Heart right ventricle (tissue), 16 donors: Measurements from ENCODE around the gene LMTK3. TPM values are rescaled to one million over a fixed set of nuclear protein-coding genes. Genes with fewer than 3 reads are reported as not detected.
A peak's percentile ranks its signal among the peaks of the same experiment; 100 is the strongest.
"Not testable (repeated sequence)": the region's sequence is repeated elsewhere in the genome, so short reads cannot be mapped to it uniquely, and the experiment has no call there.

Experiments
- ATAC-seq, 8 donors: fragments of 200-7000 bp; cut with Tn5 transposase; one replicate each; pipeline ENCODE4 v1.9.1; 2020; ENCODE audit warnings: mild to moderate bottlenecking in 8 of 8, moderate library complexity in 8 of 8, moderate number of reproducible peaks in 1 of 8
- DNase-seq, 2 donors: peaks; one replicate each; pipeline ENCODE4 v3.0.0-alpha.2; 2020
- H3K27ac ChIP-seq, 10 donors: fragments of 200-600 bp; sonication (generic) in 2 of 10; one replicate each; pipeline versions ENCODE4 v1.5.0 to v1.8.0; 2020 to 2022; ENCODE audit warnings: mild to moderate bottlenecking in 3 of 10
- H3K27me3 ChIP-seq, 7 donors: fragments of 200-600 bp; one replicate each; pipeline ENCODE4 v1.8.0; 2021 to 2022; ENCODE audit warnings: mild to moderate bottlenecking in 2 of 7
- H3K36me3 ChIP-seq, 9 donors: fragments of 200-600 bp; sonication (generic) in 1 of 9; one replicate each; pipeline versions ENCODE4 v1.5.0 to v1.8.0; 2020 to 2022; ENCODE audit warnings: mild to moderate bottlenecking in 2 of 9
- H3K4me1 ChIP-seq, 9 donors: fragments of 200-600 bp; sonication (generic) in 1 of 9; one replicate each; pipeline versions ENCODE4 v1.5.0 to v1.8.0; 2020 to 2022; ENCODE audit warnings: mild to moderate bottlenecking in 4 of 9
- H3K4me3 ChIP-seq, 10 donors: fragments of 200-600 bp; sonication (generic) in 2 of 10; one replicate each; pipeline versions ENCODE4 v1.5.0 to v1.8.0; 2020 to 2022; ENCODE audit warnings: mild to moderate bottlenecking in 7 of 10, moderate library complexity in 2 of 10
- H3K9me3 ChIP-seq, 11 donors: fragments of 200-600 bp in 10 of 11; sonication (generic) in 2 of 11; one replicate each; pipeline versions ENCODE4 v1.5.0 to v1.8.0; 2013 to 2022; ENCODE audit warnings: mild to moderate bottlenecking in 2 of 11, control low read depth in 1 of 11, moderate library complexity in 1 of 11
- CTCF ChIP-seq, 9 donors: fragments of 200-600 bp; sonication (generic) in 2 of 9; IDR thresholded peaks; one replicate each; pipeline versions ENCODE4 v1.5.0 to v1.8.0; 2021 to 2022; ENCODE audit warnings: antibody characterized with exemption in 9 of 9, mild to moderate bottlenecking in 5 of 9, moderate library complexity in 1 of 9
- WGBS, 2 donors: extraction: QIAGEN DNeasy Blood & Tissue Kit; methylation state at CpG; one replicate each; pipeline ENCODE4 v1.1.7; 2013; ENCODE audit warnings: inconsistent platforms in 1 of 2; 5-methylcytosine and 5-hydroxymethylcytosine counted together
- intact Hi-C, 10 donors: fragments of 100-400 bp; cut with DNase I; formaldehyde crosslinking; loops; one replicate each; pipeline versions ENCODE4 v1.11.1 to v1.14.2; 2022
- polyA plus RNA-seq, 2 donors: library from polyadenylated mRNA; stranded (reverse); fragments of 200-250 nt; gene quantifications; one replicate each; pipeline ENCODE4 v1.2.3, GENCODE V29; 2013
- total RNA-seq, 10 donors: library from RNA; stranded (reverse); fragmentation: NEBNext Ultra II Directional in 3 of 10; extraction: Animal tissue kit (Norgen Biotek cat#: 25700) in 3 of 10; gene quantifications; one replicate each; pipeline versions ENCODE4 v1.2.1 to v1.2.4, GENCODE V29; 2021 to 2023
- donor health status: Arrhythmogenic right ventricular cardiomyopathy.
- donor health status: ischemic (EF 13 %, LVEDD 7.1; RV severe dilation, severe dysfunction).
- donor health status: healthy with polysubstance abuse.
- donor health status: DM: no; HTN: yes; CAD: no.
- donor health status: DM: no; HTN: no; CAD: no.
- donor health status: ischemic (EF 25% LVEDD 6.9; RV normal size, moderate dysfunction).
- donor health status: ischemic (EF 25% LVEDD 5.7; RV mildly dilated, moderate dysfunction).
- donor health status: healthy.
- donor health status: DM: yes; HTN: yes; CAD: no.
- donor health status: Ischemic cardiomyopathy.
- donor health status: ischemic (EF 35%, LVEDD 5.7; RV mildly dilated, moderate dysfunction).
- donor health status: nonischemic (EF 11% LVEDD 7.7; RV severe dilation, severe dysfunction).
- donor health status: DM: yes; HTN: yes; CAD: no.
- donor health status: PGD.
- donor health status: ischemic (EF 29% LVEDD 5.4; RV normal size, mild dysfunction).
- donor health status: nonischemic (EF 23%, LVEDD 6.1; RV moderate dilation, normal function).

LMTK3 gene
- total and polyA plus RNA-seq, 12 donors = 0.12 to 1.5 (median 0.88) TPM

GRCh38 chr19:48543121-48543710 lies 31.6 kb upstream of the LMTK3 start:
- Histone ChIP-seq H3K36me3 (no peaks in the 10 kb centered on the region), H3K4me3 (no peak overlapping the region), H3K27ac (no peak overlapping the region), H3K27me3 (peaks cover 0 to 25% (median 15%) of the 10 kb centered on the region in 7 donors), H3K4me1 (peaks cover 0 to 2% (median 0%) of the 10 kb centered on the region in 9 donors), H3K9me3 (no peaks in the 10 kb centered on the region)
- ATAC-seq (peak in 1 of 8 donors; percentile 27), DNase-seq (no peak)
- no peak for TF ChIP-seq CTCF (IDR thresholded peaks at IDR 0.05)
- intact Hi-C loops = no loop called here
- WGBS, 2 donors = 29 to 30% methylated on average over 19 of the region's 19 CpGs

- Histone ChIP-seq H3K27ac (no peak overlapping the region), H3K36me3 (no peaks in the 10 kb centered on the region), H3K9me3 (no peaks in the 10 kb centered on the region), H3K4me1 (peaks cover 0 to 2% (median 0%) of the 10 kb centered on the region in 9 donors), H3K27me3 (peaks cover 0 to 19% (median 8%) of the 10 kb centered on the region in 7 donors), H3K4me3 (no peak overlapping the region)
- no peak for ATAC-seq
- whole genome bisulfite sequencing, 2 donors = 83 to 91% methylated on average over 6 of the region's 6 CpGs
- no peak for DNase-seq
- TF ChIP-seq CTCF (IDR thresholded peaks at IDR 0.05) = no peak
- intact Hi-C loops = no loop called here
Observed at GRCh38 chr19:48541813-48542212, 30.2 kb upstream of the LMTK3 start.

GRCh38 chr19:48540110-48540509 lies 28.5 kb upstream of the LMTK3 start:
- TF ChIP-seq CTCF (IDR thresholded peaks at IDR 0.05) = no peak
- H3K4me1 ChIP-seq = peaks cover 0 to 2% (median 0%) of the 10 kb centered on the region in 9 donors
- no peaks in the 10 kb centered on the region for H3K9me3 ChIP-seq
- H3K27me3 ChIP-seq = peaks cover 0 to 6% (median 0%) of the 10 kb centered on the region in 7 donors
- no peaks in the 10 kb centered on the region for H3K36me3 ChIP-seq
- H3K4me3 ChIP-seq = no peak overlapping the region
- WGBS, 2 donors = 19 to 29% methylated on average over 7 of the region's 7 CpGs
- no peak for ATAC-seq
- H3K27ac ChIP-seq = no peak overlapping the region
- no peak for DNase-seq
- intact Hi-C loops = no loop called here

GRCh38 chr19:48539503-48540096 lies 28.0 kb upstream of the LMTK3 start:
- DNase-seq = no peak
- H3K4me3 ChIP-seq = no peak overlapping the region
- intact Hi-C loops = no loop called here
- WGBS, 2 donors = 65 to 69% methylated on average over 17 of the region's 17 CpGs
- no peak for TF ChIP-seq CTCF (IDR thresholded peaks at IDR 0.05)
- peak in 1 of 8 donors; percentile 57 for ATAC-seq
- H3K9me3 ChIP-seq = no peaks in the 10 kb centered on the region
- no peaks in the 10 kb centered on the region for H3K36me3 ChIP-seq
- H3K27me3 ChIP-seq = peaks cover 0 to under 1% (median 0%) of the 10 kb centered on the region in 7 donors
- H3K4me1 ChIP-seq = peaks cover 0 to 2% (median 0%) of the 10 kb centered on the region in 9 donors
- H3K27ac ChIP-seq = no peak overlapping the region

- H3K9me3 ChIP-seq, H3K4me1 ChIP-seq, DNase-seq, ATAC-seq, H3K27ac ChIP-seq, H3K36me3 ChIP-seq, H3K4me3 ChIP-seq, intact Hi-C loops: not testable (repeated sequence)
- WGBS, 2 donors = 91 to 94% methylated on average over 8 of the region's 8 CpGs
- peaks cover 0 to 11% (median 0%) of the 10 kb centered on the region in 7 donors for H3K27me3 ChIP-seq
Observed at GRCh38 chr19:48538057-48538456, 26.4 kb upstream of the LMTK3 start.
